Measurements from ENCODE around the gene TMCO5A.
"Not testable (repeated sequence)": the region's sequence is repeated elsewhere in the genome, so short reads cannot be mapped to it uniquely, and the experiment has no call there.

Gene TMCO5A

GRCh38 chr15:37932549-37932948 is 1.9 kb upstream of the TMCO5A start:
- no peak for TF ChIP-seq CTCF (IDR thresholded peaks at IDR 0.05; ENCODE audit: insufficient read depth, low read length, poor library complexity, severe bottlenecking)
- Histone ChIP-seq H3K36me3 (ENCODE audit: control insufficient read depth, insufficient read depth, low read length) (no peaks in the 10 kb centered on the region), H3K4me3 (replicated peaks; ENCODE audit: low read depth, low read length) (no peak overlapping the region), H3K27me3 (replicated peaks; ENCODE audit: control insufficient read depth, insufficient read depth, low read length) (no peaks in the 10 kb centered on the region)
- DNase-seq (ENCODE audit: extremely low read depth, insufficient read length), result no peak

GRCh38 chr15:37933666-37934065 is 774 bp upstream of the TMCO5A start:
- Histone ChIP-seq H3K27me3 (replicated peaks; ENCODE audit: control insufficient read depth, insufficient read depth, low read length) (no peaks in the 10 kb centered on the region), H3K4me3 (replicated peaks; ENCODE audit: low read depth, low read length) (no peak overlapping the region), H3K36me3 (ENCODE audit: control insufficient read depth, insufficient read depth, low read length) (no peaks in the 10 kb centered on the region)
- no peak for DNase-seq (ENCODE audit: extremely low read depth, insufficient read length)
- no peak for TF ChIP-seq CTCF (IDR thresholded peaks at IDR 0.05; ENCODE audit: insufficient read depth, low read length, poor library complexity, severe bottlenecking)

- H3K4me3 ChIP-seq (replicated peaks; ENCODE audit: low read depth, low read length), result no peak overlapping the region
- no peak for DNase-seq (ENCODE audit: extremely low read depth, insufficient read length)
- no peaks in the 10 kb centered on the region for H3K27me3 ChIP-seq (replicated peaks; ENCODE audit: control insufficient read depth, insufficient read depth, low read length)
- no peak for TF ChIP-seq CTCF (IDR thresholded peaks at IDR 0.05; ENCODE audit: insufficient read depth, low read length, poor library complexity, severe bottlenecking)
- H3K36me3 ChIP-seq (ENCODE audit: control insufficient read depth, insufficient read depth, low read length), result no peaks in the 10 kb centered on the region
Observed at GRCh38 chr15:37940876-37941275, 6.4 kb downstream of the TMCO5A start.

GRCh38 chr15:37941779-37942178 is 7.3 kb downstream of the TMCO5A start:
- Histone ChIP-seq H3K27me3 (replicated peaks; ENCODE audit: control insufficient read depth, insufficient read depth, low read length) (no peaks in the 10 kb centered on the region), H3K36me3 (ENCODE audit: control insufficient read depth, insufficient read depth, low read length) (no peaks in the 10 kb centered on the region), H3K4me3 (replicated peaks; ENCODE audit: low read depth, low read length) (no peak overlapping the region)
- no peak for TF ChIP-seq CTCF (IDR thresholded peaks at IDR 0.05; ENCODE audit: insufficient read depth, low read length, poor library complexity, severe bottlenecking)
- DNase-seq (ENCODE audit: extremely low read depth, insufficient read length), result no peak

- no peak for TF ChIP-seq CTCF (IDR thresholded peaks at IDR 0.05; ENCODE audit: insufficient read depth, low read length, poor library complexity, severe bottlenecking)
- no peaks in the 10 kb centered on the region for H3K36me3 ChIP-seq (ENCODE audit: control insufficient read depth, insufficient read depth, low read length)
- DNase-seq (ENCODE audit: extremely low read depth, insufficient read length), result no peak
Observed at GRCh38 chr15:37951999-37952398, 17.6 kb downstream of the TMCO5A start.

GRCh38 chr15:37960742-37961141 is 26.3 kb downstream of the TMCO5A start:
- not testable (repeated sequence) for H3K4me3 ChIP-seq (replicated peaks; ENCODE audit: low read depth, low read length); DNase-seq (ENCODE audit: extremely low read depth, insufficient read length); H3K36me3 ChIP-seq (ENCODE audit: control insufficient read depth, insufficient read depth, low read length)

More at GRCh38 chr15:37951999-37952398, 17.6 kb downstream of the TMCO5A start:
- H3K4me3 ChIP-seq (replicated peaks; ENCODE audit: low read depth, low read length), result no peak overlapping the region
- H3K27me3 ChIP-seq (replicated peaks; ENCODE audit: control insufficient read depth, insufficient read depth, low read length), result no peaks in the 10 kb centered on the region

More at GRCh38 chr15:37960742-37961141, 26.3 kb downstream of the TMCO5A start:
- H3K27me3 ChIP-seq (replicated peaks; ENCODE audit: control insufficient read depth, insufficient read depth, low read length), result not testable (repeated sequence)

Measured in GM06990 (cell line).